IPS DF 4.7 (cell line): ENCODE measurements around the gene GYPC.

Experiments used
- DNase-seq: peaks from one replicate; pipeline ENCODE4 v3.0.0-alpha.2; 2013; ENCODE audit warnings: low spot score; ENCODE audit errors: extremely low read depth

The GYPC gene

DNA sequence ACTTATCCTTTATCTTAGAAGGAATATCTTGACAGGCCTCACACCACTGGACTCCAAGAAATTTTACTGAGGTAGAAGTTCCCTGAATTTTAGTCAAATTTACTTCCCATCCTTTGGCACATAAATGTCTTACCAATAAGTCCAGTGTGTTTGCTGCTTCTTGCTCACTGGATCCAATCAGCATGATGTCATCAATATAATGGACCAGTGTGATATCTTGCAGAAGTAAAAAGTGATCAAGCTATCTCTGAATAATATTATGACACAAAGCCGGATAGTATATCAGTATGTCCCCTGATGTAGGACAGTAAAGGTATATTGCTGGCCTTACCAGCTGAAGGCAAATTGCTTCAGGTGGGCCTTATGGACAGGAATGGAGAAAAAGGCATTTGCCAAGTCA is 6.9 kb upstream of the GYPC start:
- DNase-seq, result no peak

DNA sequence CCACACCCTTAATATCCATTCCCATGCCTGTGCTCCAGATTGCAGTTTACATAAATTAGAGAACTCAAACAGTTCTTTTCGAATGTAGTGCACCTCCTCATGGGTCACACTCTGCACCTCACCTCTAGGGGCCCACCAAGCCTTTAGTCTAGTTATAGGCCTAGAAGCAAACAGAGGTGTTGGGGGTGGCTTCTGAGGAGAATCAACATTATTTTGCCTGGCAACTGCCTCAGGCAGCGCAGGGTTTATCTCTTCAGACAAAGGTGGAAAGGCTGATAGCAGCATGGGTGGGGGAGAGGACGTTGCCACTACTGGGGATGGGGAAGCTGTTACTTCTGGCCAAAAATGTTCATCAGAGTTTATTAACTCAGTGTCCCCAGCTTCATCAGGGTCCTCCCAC is 5.0 kb upstream of the GYPC start:
- no peak for DNase-seq

DNA sequence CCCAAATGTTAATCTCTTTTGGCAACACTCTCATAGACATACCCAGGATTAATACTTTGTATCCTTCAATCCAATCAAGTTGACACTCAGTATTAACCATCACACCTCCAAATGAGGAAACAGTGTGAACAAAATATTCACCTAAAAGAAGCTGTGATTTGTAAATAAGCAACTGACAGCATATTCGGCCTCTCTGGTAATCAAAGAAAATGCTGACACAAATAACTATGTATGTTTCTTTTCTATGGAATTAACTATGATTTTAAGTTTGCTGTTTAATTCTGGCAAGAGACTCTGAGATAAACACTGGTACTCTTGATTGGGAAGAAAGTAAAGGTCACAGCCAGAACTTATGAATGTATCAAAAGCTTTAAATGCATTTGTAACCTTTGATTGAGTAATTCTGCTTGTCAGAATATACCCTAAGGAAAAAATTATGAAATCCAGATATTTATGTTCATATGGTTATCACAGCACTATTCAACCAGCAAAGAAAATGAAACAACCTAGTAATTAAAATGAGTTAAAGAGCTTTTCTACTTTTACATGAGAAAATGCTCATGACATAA is 3.6 kb upstream of the GYPC start:
- no peak for DNase-seq

DNA sequence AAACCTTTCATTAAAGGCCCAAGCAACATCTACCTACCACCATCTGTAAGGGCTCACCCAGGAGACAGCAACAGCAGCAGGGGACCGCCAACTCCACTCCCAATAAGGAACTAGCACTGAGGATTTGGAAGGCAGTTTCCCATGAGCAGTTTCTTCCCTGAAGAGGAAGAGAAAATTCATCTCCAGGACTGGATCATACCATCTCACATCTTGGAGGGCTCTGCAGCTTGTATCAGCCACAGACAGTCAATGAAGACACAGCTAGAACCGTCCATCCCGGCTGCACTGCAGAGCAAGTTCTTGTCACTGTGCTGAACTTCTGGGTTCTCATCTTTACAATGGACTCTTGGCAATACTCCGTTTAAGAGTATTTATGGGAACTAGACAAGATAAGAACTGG is 2.8 kb upstream of the GYPC start:
- DNase-seq, result no peak

DNA sequence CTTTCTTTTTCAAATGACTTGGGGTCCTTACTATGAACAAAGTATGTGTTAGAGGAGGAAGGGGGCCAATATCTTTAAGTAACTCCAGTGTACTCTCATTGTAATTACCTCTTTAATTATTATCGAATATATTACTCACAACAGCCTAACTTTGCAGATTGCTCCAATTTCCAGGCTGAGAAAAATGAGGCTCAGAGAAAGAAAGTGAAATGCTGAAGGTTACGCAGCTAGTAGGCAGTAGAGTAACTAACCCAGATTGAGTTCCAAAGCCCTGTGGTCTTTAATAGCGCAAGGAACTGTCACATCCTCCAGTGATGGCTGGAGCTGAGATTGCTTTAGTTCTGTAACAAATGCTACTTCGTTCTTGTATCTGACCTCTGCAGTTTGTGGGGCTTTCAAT is 2.2 kb upstream of the GYPC start:
- DNase-seq, result no peak

DNA sequence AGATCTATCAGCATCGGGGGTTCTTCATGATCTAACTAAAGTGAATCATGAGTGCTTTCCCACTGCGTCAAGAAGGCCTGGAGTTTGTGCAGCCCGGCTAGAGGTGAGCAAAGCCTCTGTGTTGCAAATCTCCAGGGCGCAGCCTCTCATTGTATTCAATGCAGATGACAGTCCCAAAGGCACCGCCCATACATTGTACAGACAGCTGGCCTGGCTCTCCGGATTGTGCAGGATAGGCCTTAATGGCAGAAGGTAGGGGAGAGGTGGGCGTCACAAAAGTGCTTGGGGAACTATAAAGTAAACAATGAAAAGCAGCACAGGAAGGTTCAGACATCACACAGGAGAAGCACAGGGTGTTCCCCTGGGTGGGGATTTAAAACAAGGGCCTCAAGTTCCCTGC is 907 bp upstream of the GYPC start:
- no peak for DNase-seq

DNA sequence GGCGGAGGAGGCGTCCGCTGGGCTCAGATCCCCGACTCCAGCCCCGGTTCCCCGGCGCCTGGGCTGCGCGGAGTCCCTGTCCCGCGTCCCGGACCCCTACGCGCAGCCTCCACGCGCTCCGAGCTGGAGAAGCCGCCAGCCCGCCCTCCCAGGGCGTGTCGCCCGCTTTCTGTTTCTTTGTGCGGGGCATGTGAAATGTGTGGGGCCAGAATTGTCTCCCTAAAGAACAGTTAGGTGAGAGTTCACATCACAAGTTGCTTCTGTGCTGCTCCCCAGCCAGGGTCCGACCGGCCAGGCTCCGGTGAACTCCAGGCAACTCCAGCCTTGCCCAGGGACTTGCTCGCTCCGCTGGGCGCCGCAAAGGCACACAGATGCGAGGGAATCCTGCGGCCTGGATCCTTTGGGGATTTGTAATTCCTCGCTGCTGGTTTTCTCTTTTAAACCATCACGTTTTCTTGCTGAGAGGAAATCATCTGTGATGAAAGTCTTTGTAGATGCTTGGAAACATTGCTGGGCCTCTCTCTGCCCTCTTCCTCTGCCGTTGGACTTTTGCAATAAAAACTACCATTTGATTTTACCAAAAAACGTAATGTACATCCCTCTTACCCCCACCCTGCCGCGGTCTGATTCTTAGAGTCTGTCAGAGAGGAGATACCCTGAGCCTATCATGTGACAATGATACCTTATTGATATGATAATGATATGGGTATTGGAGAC is 631 bp downstream of the GYPC start:
- DNase-seq, result no peak

DNA sequence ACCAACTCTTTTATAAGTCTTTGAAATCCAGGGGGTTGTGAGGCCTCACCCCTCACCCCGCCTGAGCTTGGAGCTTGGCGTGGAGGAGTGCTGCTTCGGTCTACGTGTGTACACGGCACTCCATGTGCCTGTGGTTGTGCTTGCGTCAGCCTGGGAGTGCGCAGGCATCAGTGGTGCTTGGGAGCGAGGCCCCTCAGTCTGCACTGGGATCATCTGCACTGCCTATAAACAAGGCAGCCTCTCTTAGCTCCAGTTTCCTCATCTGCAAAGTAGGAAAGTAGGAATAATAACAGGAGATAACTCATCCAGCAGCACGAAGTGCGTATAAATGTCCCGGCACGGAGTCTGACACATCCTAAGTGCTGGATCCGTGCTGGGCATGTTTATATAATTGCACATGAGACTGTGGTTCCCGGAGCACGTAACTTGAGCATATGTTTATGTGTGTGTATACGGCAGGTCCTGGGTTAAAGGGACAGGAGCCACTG is 1.2 kb downstream of the GYPC start:
- no peak for DNase-seq

DNA sequence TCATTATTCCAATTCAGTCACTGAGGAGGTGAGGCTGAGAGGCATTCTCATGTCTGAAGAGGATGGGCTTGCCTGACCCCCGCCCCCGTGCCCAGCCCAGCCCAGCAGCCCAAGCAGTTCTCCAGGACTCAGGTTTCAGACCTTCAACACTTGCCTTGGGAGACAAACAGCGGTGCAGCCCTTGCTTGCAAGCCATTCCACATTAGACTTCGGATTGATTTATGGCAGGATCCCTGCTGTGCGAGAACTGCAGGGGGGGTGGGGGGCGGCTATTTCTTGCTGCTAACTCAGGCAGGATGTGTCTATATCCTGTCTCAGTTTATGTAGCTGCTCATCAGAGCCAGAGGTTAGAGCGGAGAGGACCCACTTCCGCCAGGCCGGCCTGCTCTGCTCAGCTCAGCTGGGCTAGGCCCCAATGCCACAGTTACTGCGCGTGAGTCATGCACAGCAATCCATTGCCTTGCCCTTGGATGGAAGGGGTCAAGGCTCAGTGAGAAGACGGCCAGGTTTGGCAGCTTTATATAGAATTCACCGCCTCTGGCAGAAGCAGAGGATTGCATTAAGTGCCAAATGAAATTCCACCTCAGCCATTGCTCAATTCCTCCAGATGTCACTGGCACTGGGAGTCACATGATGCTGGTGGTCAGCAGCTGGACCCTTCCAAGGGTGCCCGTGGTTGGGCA is 1.8 kb downstream of the GYPC start:
- no peak for DNase-seq

DNA sequence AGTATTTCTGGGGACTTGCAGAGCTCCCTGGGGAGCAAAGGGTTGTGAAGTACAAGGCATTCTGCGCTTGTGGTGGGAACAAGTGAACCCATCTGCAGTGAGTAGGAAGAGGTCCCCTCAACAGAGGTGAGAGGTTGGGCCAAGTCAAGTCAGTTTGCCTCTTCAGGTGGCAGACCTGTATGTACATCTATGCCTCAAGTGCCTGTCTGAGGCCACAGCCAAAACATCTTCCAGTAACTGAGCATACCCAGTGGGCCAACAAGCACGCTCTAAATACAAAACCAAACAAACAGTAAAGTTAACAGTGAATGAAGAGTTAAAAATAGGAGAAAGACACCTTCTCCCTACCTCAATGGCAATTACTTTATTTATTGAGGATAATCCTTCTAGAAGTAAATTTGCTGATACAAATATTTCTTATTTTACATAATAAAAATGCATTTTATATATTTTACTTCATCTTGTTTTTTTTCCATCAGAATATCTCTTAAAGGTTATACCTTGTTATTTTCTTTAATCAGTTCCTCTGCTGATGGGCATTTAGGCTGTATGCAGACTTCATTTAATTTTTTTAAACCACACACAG is 2.5 kb downstream of the GYPC start:
- no peak for DNase-seq

DNA sequence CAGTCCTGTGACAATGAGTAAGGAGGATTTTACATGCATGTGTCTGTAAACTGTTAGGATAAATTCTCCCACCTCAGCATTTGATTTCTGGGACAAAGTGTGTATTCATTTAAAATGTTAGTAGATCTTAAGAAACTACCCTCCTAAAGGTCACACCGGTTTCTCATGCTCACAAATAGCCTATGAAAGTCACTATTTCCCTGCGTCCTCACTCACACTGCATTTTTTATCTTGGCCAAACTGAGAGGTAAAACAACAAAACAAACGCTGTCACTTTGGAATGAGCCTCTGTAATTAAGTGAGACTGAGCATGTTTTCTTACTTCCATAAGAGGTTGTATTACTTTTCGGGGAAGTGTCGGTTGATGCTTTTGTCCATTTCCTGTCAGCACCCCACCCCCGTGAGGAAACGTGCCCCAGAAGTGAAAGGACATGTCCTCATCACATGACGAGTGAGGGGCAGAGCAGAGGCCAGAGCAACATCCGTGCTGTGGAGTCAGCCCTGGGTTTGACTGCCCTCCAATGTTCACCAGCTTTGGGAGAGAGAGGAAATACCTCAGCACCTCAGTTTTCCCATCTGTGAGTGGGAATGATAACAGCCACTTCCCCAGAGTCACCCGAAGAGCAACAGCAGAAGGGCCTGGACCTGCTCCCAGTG is 3.1 kb downstream of the GYPC start:
- DNase-seq, result no peak

DNA sequence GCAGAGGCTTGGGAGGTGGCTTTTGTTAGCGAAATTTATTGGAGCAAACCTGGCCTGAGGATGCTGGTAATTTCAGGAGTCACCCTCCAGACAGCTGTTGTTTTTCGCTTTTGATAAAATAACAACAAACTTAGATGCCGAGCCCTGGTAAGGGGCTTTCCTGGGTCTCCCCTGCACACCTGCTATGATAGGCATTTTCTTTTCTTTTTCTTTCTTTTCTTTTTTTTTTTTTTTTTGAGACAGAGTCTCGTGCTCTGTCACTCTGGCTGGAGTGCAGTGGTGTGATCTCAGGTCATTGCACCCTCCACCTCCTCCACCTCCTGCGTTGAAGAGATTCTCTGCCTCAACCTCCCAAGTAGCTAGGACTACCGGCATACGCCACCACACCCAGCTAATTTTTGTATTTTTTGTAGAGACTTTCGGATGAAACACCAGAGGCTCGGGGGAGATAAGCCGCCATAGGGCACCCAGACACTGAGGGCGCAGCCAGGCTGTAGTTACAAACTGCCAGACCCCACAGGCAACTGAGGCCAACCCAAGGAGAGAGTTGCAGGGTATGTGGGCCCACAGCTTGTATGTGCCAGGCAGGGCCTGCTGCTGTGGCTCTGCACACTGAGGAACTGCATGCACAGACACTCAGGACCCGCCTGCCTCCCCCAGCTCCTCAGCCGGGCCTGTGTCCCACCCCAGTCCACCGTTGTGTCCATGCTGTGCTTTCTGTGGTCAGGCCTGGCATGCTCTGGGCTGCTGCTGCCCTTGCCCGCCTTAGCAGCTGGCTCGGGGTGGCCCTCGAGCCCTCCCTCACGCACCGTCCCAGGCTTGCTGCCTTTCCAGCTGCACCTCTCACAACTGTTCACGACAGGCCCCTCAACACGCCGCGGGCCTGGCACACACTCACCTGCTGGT is 3.9 kb downstream of the GYPC start:
- DNase-seq, result no peak

DNA sequence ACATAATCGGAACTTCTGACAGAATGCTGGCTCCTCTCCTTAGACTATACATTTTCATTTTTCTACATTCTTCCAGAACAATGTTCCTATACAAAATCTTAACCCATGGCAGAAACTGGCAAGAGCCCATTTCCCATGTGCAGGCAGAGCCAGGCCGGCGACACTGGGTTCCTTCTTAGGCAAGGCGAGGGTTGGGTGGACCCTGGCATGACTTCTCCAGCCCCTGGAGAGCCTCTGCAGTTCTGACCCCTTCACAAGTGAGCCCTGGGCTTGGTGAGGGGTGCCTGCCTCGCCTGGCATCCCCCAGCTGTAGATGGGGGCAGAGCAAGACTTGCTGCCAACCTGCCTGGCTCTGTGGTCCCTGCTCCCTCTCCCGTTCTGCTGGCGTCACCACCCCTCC is 5.0 kb downstream of the GYPC start:
- no peak for DNase-seq

DNA sequence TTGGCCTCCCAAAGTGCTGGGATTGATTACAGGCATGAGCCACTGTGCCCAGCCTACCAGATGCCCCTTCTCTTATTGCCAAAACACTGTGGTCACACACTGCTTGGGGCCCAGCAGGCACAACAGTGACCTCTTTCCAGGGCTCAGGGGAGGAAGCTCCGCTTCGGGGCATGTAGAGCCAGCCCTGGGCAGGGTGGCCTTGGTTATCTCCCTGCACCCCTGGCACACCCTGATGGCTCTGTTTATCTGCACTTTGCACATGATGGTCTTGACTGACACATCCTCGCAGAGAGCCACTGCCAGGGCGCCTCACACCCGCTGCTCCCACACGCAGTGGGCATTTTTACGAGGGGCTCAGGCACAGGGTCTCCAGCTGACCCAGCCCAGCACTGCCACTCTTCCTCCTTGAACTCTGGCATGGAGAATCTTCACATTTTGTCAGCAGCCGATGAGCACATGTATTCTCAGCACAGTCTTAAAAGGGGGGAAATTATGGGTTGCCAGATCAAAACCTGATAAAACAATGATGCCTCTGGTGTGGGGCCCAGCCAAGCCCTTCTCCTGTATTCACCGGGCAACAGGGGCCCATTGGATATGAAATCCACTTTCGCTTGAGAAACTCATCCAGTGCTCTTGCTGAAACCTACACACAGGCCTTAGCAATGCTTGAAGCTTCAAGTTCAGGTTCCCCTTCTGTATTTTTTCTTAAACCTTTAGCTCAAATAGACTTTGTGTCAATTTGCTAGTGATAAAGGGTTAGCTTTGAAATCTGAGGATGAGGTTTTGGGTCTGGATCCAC is 5.9 kb downstream of the GYPC start:
- DNase-seq, result no peak

DNA sequence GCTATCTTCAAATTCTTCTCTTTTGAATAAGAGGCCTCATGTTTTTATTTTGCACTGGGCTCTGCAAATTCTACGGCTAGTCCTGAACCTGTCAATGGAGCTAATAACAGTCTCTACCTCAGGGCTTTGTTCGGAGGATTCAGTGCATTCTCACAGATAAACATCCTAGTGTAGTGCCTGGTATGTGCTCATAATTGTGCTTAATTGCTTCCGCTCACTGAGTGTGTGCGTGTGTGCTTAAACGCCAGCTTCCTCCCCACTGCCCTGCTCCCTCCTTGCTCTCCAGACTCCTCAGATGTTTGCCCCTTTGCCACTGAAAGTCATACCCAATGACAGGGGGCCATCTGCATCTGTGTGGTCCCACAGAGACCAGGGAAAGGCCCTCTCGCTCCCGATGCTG is 6.7 kb downstream of the GYPC start:
- no peak for DNase-seq

DNA sequence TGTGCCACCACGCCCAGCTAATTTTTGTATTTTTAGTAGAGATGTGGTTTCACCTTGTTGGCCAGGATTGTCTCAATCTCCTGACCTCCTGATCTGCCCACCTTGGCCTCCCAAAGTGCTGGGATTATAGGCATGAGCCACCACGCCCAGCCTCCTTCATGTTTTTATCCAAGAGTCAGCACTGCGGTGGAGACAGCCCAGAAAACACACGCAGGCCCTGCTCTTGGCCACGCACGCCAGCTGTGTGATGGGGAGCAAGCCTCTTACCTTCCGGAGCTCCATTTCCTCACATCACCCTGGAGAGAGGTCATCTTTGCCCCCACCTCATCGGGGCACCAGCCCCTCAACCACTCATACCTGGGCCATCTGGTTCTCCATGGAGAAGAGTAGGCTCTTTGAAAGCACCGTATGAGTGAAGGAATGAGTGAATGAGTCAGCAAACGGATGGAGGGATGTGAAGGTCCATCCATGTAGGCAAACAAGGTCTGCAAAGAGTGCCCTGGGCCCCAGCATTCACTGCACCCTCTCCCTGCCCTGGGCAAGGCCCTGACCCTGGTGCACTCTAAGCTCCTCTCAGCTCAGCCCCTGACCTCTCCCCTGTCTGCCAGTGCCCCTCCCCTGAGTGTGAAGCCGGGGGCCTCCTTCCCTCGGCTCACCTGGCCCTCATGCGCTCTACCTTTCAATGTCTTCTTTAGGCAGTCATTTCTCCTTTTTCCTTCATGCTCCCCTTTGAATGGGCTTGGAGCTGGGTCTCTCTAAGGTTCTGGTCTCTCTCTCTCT is 7.4 kb downstream of the GYPC start:
- no peak for DNase-seq

DNA sequence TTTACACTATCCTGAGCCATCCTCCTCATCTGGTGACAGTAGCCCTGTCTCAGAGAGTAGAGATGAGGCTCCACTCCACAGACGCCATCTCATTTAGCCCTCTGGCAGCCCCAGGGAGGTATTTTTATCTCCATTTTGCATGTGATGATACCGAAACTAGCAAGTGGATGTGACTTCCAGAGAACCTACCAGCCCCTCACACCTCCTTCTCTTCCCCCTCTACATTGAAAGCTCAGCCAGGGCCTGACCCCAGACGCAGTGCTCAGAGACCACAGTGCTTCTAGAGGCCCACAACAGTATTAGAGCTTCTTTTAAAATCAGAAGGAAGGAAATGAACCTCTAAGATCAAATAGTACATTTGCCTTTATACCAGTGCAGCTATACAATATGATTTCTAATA is 8.3 kb downstream of the GYPC start:
- no peak for DNase-seq

DNA sequence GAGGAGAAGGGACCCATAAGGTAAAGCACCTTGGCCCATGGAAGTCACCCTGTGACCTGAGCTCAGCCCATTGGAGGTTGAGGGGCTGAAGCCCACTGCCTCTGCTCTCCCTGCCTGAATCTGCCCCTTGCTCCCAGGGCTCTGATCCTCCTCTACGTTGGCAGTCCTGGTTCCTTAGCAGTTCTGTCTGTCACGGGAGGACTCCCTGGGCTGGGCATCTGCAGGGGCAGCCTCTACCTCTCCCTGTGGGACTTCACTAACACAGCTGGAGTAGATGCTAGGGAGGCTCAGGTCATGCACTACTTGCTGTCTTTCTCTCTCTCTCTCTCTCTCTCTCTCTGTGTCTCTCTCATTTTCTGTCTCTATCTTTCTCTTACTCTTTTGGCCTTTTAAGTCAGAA is 8.7 kb downstream of the GYPC start:
- DNase-seq, result no peak

DNA sequence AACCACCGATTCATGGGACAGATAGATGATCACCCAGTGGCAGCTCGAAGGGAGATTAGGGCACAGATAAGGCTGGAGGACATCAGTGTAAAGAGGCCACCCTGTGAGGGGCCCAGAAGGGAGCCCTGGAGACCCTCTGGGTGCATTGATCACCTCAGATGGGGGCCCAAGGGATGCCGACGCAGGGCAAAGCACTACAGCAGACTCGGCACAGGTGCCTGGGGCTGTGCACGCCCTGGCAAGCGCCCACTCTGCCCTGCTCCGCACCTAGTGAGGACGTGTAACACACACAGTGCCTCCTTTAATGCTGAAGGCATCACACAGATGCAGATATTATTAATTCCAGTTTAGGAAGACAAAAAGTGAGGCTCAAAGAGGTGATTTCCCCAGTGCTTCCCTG is 9.5 kb downstream of the GYPC start:
- DNase-seq, result no peak
